ENCODE results near the gene CDA. TPM values are rescaled to one million over a fixed set of nuclear protein-coding genes. Genes with fewer than 3 reads are reported as not detected.

Gene CDA
- total RNA-seq, 4 donors from 2014 or later: 0.56 to 3.5 (median 1.5) TPM

DNA sequence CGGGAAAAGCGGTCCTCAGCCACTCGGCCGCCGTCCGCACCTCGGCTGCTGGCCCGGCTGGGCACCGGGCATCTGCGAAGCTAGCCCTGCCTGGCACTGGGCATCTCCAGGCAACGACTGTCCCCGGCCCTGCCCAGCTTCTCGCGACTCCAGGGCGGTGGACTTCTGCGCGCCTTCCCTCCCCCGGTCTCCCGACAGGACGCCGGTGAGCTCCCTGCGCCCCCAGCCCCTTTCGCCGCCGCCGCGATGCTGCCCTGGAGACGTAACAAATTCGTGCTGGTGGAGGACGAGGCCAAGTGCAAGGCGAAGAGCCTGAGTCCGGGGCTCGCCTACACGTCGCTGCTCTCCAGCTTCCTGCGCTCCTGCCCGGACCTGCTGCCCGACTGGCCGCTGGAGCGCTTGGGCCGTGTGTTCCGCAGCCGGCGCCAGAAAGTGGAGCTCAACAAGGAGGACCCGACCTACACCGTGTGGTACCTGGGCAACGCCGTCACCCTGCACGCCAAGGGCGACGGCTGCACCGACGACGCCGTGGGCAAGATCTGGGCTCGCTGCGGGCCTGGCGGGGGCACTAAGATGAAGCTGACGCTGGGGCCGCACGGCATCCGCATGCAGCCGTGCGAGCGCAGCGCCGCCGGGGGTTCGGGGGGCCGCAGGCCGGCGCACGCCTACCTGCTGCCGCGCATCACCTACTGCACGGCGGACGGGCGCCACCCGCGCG is 36.0 kb upstream of the CDA start:
- intact Hi-C loops (cut with DNase I): no loop called here
- Histone ChIP-seq H3K36me3 (no peaks in the 10 kb centered on the region), H3K27ac (no peak overlapping the region), H3K4me1 (peaks cover 0 to 10% of the 10 kb centered on the region in 2 donors), H3K27me3 (peaks cover 12% of the 10 kb centered on the region), H3K4me3 (replicated peaks in 1 of 3) (peak overlapping the region in 1 of 3 donors; percentile 18), H3K9me3 (no peaks in the 10 kb centered on the region)
- 1% methylated on average over 26 of the region's 82 CpGs; no CpG with 5 or more reads in 1 of the 2 donors for WGBS, 2 donors
- DNase-seq: no peak
- TF ChIP-seq, protein P1, sequence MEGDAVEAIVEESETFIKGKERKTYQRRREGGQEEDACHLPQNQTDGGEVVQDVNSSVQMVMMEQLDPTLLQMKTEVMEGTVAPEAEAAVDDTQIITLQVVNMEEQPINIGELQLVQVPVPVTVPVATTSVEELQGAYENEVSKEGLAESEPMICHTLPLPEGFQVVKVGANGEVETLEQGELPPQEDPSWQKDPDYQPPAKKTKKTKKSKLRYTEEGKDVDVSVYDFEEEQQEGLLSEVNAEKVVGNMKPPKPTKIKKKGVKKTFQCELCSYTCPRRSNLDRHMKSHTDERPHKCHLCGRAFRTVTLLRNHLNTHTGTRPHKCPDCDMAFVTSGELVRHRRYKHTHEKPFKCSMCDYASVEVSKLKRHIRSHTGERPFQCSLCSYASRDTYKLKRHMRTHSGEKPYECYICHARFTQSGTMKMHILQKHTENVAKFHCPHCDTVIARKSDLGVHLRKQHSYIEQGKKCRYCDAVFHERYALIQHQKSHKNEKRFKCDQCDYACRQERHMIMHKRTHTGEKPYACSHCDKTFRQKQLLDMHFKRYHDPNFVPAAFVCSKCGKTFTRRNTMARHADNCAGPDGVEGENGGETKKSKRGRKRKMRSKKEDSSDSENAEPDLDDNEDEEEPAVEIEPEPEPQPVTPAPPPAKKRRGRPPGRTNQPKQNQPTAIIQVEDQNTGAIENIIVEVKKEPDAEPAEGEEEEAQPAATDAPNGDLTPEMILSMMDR (IDR thresholded peaks at IDR 0.05): no peak
- TF ChIP-seq POLR2A (IDR thresholded peaks at IDR 0.05): no peak

DNA sequence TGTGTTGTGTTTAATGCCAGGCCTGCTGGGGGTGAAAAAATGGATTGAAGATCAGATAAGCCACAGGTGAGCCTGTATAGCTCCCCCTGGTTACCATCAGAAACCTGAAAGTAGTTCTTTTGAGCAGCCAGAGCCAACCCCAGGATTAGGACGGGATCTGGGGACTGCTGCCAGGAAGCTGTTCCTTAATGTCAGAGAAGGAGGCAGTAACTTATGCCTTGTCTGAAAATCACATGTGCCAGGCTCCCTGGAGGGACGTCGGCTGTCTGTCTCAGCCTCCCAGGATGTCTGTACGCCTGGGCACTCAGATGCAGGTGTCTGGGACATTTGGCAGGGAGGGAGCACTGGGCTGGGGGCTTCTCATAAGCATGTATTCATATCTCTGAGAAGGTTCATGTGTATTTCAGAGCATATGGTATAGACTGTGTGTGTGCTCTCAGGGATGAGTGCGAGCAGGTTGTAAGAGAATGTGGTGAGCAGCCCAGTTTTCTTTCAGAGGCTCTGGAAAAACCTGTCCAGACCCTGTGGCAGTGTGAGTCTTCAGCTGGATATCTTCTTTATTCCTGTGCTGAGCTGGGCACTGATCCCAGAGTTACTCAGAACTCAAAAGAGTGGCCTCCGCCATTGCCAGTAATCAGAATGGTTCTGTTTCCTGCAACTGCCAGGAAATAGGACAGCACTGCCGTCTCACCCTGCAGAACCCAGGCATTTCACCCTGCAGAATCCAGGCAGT is 33.7 kb upstream of the CDA start:
- intact Hi-C loops (cut with DNase I): no loop called here
- 61 to 73% methylated on average over 4 to 7 of the region's 7 CpGs for WGBS, 2 donors
- H3K27ac ChIP-seq: no peak overlapping the region
- TF ChIP-seq, protein P1 (IDR thresholded peaks at IDR 0.05): no peak
- no peak for TF ChIP-seq POLR2A (IDR thresholded peaks at IDR 0.05)
- no peak overlapping the region for H3K4me3 ChIP-seq (replicated peaks in 1 of 3)
- H3K4me1 ChIP-seq: peaks cover 0 to 10% of the 10 kb centered on the region in 2 donors
- no peak for DNase-seq
- H3K9me3 ChIP-seq: no peaks in the 10 kb centered on the region
- no peaks in the 10 kb centered on the region for H3K36me3 ChIP-seq
- H3K27me3 ChIP-seq: peaks cover 12% of the 10 kb centered on the region

DNA sequence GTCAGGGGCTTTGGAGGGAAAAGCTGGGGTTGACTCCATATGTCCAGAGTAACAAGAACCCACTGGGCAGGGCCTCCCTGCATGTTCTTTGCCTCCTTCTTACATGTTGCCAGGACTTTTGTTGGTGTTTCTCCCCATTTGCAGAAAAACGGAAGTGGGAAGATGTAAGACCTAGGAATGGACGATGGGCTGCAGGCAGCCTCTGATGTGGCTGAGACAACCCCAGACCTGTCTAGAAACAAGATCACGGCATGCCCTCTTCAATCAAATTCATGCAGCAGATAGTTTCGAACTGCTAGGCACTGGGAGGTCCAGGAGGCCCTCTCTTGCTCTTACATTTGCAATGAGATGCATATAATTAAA is 33.2 kb upstream of the CDA start:
- Histone ChIP-seq H3K36me3 (no peaks in the 10 kb centered on the region), H3K9me3 (no peaks in the 10 kb centered on the region), H3K4me3 (replicated peaks in 1 of 3) (no peak overlapping the region), H3K27me3 (peaks cover 12% of the 10 kb centered on the region), H3K27ac (no peak overlapping the region), H3K4me1 (peaks cover 0 to 10% of the 10 kb centered on the region in 2 donors)
- no peak for TF ChIP-seq POLR2A (IDR thresholded peaks at IDR 0.05)
- TF ChIP-seq, protein P1 (IDR thresholded peaks at IDR 0.05): no peak
- DNase-seq: no peak
- 77 to 81% methylated on average over 4 of the region's 4 CpGs for WGBS, 2 donors
- intact Hi-C loops (cut with DNase I): no loop called here

DNA sequence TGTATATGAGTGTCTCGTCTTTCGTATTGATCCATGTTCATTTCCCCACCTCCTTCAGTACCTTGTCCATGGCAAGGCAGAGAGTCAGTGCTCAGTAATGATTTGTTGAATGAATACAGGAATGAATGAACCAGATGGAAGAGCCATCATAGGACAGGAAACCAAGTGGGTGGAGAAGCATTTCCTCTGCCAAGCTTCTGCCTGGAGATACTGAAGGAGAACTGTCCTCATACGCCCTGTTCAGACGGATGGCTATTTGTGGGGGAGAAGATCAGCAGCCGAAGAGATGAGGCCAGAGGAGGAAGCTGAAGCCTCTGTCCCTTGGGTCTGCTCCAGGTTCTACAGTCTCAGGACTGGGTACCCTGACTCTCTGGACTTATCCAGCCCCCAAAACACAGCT is 30.7 kb upstream of the CDA start:
- H3K36me3 ChIP-seq: no peaks in the 10 kb centered on the region
- TF ChIP-seq, protein P1 (IDR thresholded peaks at IDR 0.05): no peak
- TF ChIP-seq POLR2A (IDR thresholded peaks at IDR 0.05): no peak
- H3K9me3 ChIP-seq: no peaks in the 10 kb centered on the region
- peaks cover under 1% of the 10 kb centered on the region for H3K27me3 ChIP-seq
- intact Hi-C loops (cut with DNase I): no loop called here
- H3K27ac ChIP-seq: no peak overlapping the region
- 62 to 74% methylated on average over 5 of the region's 5 CpGs for WGBS, 2 donors
- no peak overlapping the region for H3K4me3 ChIP-seq (replicated peaks in 1 of 3)
- no peak for DNase-seq
- H3K4me1 ChIP-seq: peaks cover 0 to under 1% of the 10 kb centered on the region in 2 donors

DNA sequence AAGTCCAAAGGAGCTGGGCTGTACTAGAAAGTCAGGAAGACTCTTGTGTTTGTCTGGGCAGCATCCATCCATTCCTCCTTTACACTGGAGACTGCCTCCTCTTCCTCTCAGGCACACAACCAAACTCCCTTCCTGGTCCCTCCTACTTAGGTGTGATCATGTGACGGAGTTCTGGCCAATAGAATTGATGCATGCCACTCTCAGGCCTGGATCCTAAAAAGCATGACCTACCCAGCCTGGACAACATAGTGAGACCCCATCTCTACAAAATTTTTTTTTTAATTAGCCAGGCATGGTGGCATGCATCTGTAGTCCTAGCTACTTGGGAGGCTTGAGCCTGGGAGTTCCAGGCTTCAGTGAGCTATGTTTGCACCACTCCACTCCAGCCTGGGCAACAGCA is 27.9 kb upstream of the CDA start:
- intact Hi-C loops (cut with DNase I): no loop called here
- TF ChIP-seq POLR2A (IDR thresholded peaks at IDR 0.05): no peak
- TF ChIP-seq, protein P1 (IDR thresholded peaks at IDR 0.05): no peak
- H3K4me3 ChIP-seq (replicated peaks in 1 of 3): no peak overlapping the region

More for the DNA sequence above, 27.9 kb upstream of the CDA start:
- no peaks in the 10 kb centered on the region for H3K4me1 ChIP-seq
- DNase-seq: no peak
- no peaks in the 10 kb centered on the region for H3K27me3 ChIP-seq
- H3K36me3 ChIP-seq: no peaks in the 10 kb centered on the region
- H3K27ac ChIP-seq: no peak overlapping the region
- WGBS, 2 donors: 50 to 54% methylated on average over 1 of the region's 1 CpG
- no peaks in the 10 kb centered on the region for H3K9me3 ChIP-seq

Measured in thyroid gland (tissue), 4 donors.